Mesothelial cell of epicardium (in vitro differentiated cells): ENCODE measurements around the gene CANX. TPM values are rescaled to one million over a fixed set of nuclear protein-coding genes. Genes with fewer than 3 reads are reported as not detected.

ENCODE experiments used
- DNase-seq, 2 experiments: peaks; one replicate each; pipeline ENCODE4 v3.0.0; 2021; ENCODE audit warnings: low spot score in 2 of 2; ENCODE audit not compliant: unreplicated experiment in 2 of 2
- H3K27ac Mint-ChIP-seq: 2 replicates; pipeline ENCODE4 v1.8.0; 2021; ENCODE audit warnings: mixed read lengths
- H3K27me3 Mint-ChIP-seq: 2 replicates; pipeline ENCODE4 v1.8.0; 2021; ENCODE audit warnings: low read depth, mixed read lengths
- H3K36me3 Mint-ChIP-seq: 2 replicates; pipeline ENCODE4 v1.8.0; 2021; ENCODE audit warnings: mixed read lengths
- H3K4me1 Mint-ChIP-seq: 2 replicates; pipeline ENCODE4 v1.8.0; 2021; ENCODE audit warnings: mixed read lengths
- H3K4me3 Mint-ChIP-seq: 2 replicates; pipeline ENCODE4 v1.8.0; 2021; ENCODE audit warnings: mild to moderate bottlenecking, moderate library complexity, mixed read lengths
- H3K9me3 Mint-ChIP-seq: 2 replicates; pipeline ENCODE4 v1.8.0; 2021; ENCODE audit warnings: mixed read lengths
- total RNA-seq: library from RNA; stranded (reverse); gene quantifications from 3 replicates; pipeline ENCODE4 v1.2.1, GENCODE V29; 2021
- TF ChIP-seq, protein P1 (sequence below): fragments of 200-600 bp; sonication (generic); IDR thresholded peaks from one replicate; pipeline ENCODE4 v1.5.0; 2021; ENCODE audit warnings: antibody characterized with exemption; ENCODE audit not compliant: unreplicated experiment

Gene CANX
- total RNA-seq, 1 donor from 2014 or later: 500 TPM

DNA sequence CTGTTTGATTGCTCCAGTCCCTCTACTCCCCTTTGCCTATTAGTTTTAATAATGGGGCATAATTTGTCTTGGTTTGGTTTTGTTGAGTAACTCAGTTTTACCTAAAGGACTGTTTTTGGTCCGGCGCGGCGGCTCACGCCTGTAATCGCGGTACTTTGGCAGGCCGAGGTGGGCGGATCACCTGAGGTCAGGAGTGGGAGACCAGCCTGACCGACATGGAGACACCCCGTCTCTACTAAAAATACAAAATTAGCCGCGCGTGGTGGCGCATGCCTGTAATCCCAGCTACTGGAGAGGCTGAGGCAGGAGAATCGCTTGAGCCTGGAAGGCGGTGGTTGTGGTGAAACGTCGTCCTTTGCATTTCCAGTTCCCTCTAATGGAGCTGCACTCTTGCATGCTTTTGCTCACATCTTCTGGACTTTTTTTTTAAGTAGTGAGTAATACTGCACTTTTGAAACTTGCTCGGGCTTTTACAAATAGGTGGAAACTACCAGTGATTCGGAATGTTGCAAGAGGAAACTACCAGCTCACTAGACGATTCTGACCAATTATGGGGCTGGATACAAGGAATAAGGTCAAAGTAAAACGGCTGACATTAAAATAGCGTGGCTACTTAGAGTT is 33.1 kb downstream of the CANX start:
- DNase-seq: no peak

DNA sequence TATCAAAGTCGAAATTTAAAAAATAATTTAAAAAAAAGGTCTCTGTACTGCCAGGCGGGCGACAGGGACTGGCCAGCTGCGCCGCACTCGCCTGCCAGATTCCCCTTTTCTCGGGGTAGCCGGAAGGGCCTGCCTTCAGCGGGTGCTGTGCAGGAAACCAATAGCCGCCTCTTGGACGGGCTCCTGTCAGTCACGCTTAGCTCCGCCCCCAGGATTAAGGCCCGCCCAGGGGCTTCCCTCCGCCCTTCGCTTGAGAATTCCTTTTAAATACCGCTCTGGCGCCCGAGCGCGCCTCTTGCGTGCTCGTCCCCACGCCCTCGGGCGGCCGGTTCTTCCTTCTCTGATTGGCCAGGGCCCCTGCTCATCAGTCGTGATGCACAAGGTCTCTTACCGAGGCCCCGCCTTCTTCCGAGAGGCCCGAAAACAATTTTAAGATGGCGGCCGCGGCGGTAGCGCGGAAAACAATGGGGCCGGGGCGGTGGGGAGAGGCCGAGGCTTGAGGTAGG is 33.7 kb downstream of the CANX start, which contains the start of gene MAML1:
Gene MAML1 (plus strand): TSS at position 411 of the 506 bp plus-strand sequence. CDS start 291 bp downstream, outside the sequence.
- Mint-ChIP-seq H3K27ac (peak within 1 kb of the TSS; percentile 99), H3K9me3 (no peaks in the 10 kb centered on the region), H3K4me3 (peak within 1 kb of the TSS; percentile 98), H3K4me1 (peaks cover 32% of the 10 kb centered on the region), H3K36me3 (peaks cover 24% of the 10 kb centered on the region), H3K27me3 (no peaks in the 10 kb centered on the region)
- peak; percentile 99 to 100 for DNase-seq
- TF ChIP-seq, protein P1, sequence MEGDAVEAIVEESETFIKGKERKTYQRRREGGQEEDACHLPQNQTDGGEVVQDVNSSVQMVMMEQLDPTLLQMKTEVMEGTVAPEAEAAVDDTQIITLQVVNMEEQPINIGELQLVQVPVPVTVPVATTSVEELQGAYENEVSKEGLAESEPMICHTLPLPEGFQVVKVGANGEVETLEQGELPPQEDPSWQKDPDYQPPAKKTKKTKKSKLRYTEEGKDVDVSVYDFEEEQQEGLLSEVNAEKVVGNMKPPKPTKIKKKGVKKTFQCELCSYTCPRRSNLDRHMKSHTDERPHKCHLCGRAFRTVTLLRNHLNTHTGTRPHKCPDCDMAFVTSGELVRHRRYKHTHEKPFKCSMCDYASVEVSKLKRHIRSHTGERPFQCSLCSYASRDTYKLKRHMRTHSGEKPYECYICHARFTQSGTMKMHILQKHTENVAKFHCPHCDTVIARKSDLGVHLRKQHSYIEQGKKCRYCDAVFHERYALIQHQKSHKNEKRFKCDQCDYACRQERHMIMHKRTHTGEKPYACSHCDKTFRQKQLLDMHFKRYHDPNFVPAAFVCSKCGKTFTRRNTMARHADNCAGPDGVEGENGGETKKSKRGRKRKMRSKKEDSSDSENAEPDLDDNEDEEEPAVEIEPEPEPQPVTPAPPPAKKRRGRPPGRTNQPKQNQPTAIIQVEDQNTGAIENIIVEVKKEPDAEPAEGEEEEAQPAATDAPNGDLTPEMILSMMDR: no peak

More for the DNA sequence above, 33.1 kb downstream of the CANX start:
- Mint-ChIP-seq H3K4me1 (peaks cover 27% of the 10 kb centered on the region), H3K27me3 (no peaks in the 10 kb centered on the region), H3K36me3 (peaks cover 24% of the 10 kb centered on the region), H3K9me3 (no peaks in the 10 kb centered on the region), H3K4me3 (peak overlapping the region; percentile 76), H3K27ac (peak overlapping the region; percentile 91)
- TF ChIP-seq, protein P1: no peak

DNA sequence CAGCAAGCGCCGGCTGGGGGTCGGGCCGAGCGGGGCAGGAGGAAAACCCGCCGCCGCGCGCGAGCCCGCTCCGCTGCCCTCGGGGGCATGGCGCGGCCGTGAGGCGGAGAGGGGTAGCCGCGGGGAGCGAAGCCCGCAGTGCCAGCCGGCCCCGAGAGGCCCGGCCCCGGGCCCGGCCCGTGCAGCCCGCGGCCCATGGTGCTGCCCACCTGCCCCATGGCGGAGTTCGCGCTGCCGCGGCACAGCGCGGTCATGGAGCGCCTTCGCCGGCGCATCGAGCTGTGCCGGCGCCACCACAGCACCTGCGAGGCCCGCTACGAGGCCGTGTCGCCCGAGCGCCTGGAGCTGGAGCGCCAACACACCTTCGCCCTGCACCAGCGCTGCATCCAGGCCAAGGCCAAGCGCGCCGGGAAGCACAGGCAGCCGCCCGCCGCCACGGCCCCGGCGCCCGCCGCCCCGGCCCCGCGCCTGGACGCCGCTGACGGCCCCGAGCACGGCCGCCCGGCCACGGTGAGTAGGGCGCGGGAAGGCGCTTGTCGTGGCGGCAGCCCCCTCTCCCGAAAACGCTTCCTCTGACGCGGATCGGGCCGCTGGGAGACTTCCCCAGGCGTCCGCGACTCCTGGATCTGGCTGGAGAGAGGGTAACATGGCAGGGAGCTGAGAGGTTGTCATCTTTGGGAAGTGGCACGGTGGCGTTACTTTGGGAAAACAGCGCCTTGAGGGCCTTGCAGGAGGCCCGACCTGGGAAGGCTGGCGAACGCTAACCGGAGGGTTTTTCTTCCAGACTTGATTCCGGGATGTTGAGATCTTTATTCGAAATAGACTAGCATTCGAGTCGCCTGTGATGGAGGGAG is 34.4 kb downstream of the CANX start:
- no peaks in the 10 kb centered on the region for H3K9me3 Mint-ChIP-seq
- H3K4me3 Mint-ChIP-seq: peak overlapping the region; percentile 98
- peak overlapping the region; percentile 99 for H3K27ac Mint-ChIP-seq
- peak in 1 of 2 experiments; percentile 67 for DNase-seq
- H3K36me3 Mint-ChIP-seq: peaks cover 20% of the 10 kb centered on the region
- peaks cover 35% of the 10 kb centered on the region for H3K4me1 Mint-ChIP-seq
- no peaks in the 10 kb centered on the region for H3K27me3 Mint-ChIP-seq
- TF ChIP-seq, protein P1: no peak

DNA sequence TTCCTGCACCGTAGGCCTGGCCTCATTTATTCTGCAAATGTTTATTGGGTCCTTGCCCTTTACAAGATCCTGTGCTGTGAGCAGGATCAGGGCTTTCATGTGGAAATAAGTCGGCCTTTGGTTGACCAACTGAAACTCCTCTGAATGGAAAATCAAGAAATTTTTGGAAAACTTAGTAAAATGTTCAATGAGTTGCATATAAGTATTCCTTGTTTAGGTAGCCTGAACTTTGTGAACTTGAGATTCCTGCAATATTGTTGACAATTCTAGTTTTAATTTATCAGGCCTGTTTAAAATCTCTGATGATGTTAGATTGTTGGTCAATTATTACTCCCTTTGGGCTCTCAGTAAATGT is 35.0 kb downstream of the CANX start:
- Mint-ChIP-seq H3K27me3 (no peaks in the 10 kb centered on the region), H3K4me3 (peak overlapping the region; percentile 98), H3K36me3 (peaks cover 19% of the 10 kb centered on the region), H3K9me3 (no peaks in the 10 kb centered on the region), H3K27ac (peak overlapping the region; percentile 99), H3K4me1 (peaks cover 39% of the 10 kb centered on the region)
- DNase-seq: no peak
- TF ChIP-seq, protein P1: no peak

DNA sequence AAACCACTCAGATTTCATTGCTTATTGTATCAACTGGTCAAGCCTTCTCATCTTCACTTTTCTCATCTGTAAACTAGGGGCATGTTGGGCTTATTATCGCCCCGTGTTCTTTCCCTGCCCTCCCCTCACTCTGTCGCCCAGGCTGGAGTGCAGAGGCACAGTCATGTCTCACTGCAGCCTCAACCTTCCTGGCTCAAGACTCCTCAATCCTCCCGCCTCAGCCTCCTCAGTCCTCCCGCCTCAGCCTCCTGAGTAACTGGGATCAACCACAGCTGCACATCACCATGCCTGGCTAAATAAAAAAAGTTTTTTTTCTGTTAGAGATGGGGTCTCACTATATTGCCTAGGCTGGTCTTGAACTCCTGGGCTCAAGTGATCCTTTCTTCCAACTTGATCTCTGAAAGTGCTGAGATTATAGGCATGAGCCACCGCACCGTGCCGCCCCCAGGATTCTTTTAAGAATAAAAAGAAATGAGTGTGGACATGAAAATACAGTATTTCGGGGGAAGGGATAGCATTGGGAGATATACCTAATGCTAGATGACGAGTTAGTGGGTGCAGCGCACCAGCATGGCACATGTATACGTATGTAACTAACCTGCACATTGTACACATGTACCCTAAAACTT is 35.9 kb downstream of the CANX start:
- DNase-seq: no peak
- Mint-ChIP-seq H3K4me1 (peaks cover 39% of the 10 kb centered on the region), H3K9me3 (no peaks in the 10 kb centered on the region), H3K4me3 (peak overlapping the region; percentile 98), H3K27ac (peak overlapping the region; percentile 99), H3K27me3 (no peaks in the 10 kb centered on the region), H3K36me3 (peaks cover 22% of the 10 kb centered on the region)
- TF ChIP-seq, protein P1: no peak
